H1 (cell line): ENCODE measurements around the gene TSPAN1. TPM values are rescaled to one million over a fixed set of nuclear protein-coding genes. Genes with fewer than 3 reads are reported as not detected.

Source experiments
- BCL11A ChIP-seq, 2 experiments: IDR thresholded peaks; one replicate each; pipeline ENCODE4 v1.6.1; 2011; ENCODE audit warnings: low read depth in 2 of 2, low read length in 2 of 2, mild to moderate bottlenecking in 2 of 2
- BRCA1 ChIP-seq: IDR thresholded peaks from 2 replicates; pipeline ENCODE4 v1.6.1; 2012; ENCODE audit warnings: low read depth, low read length, improper control_type of control experiment
- CREB1 ChIP-seq: IDR thresholded peaks from 2 replicates; pipeline ENCODE4 v1.6.1; 2012; ENCODE audit warnings: inconsistent platforms
- CTBP2 ChIP-seq: IDR thresholded peaks from 2 replicates; pipeline ENCODE4 v1.7.0; 2011; ENCODE audit warnings: borderline replicate concordance, mild to moderate bottlenecking, moderate library complexity, mixed read lengths, low read length; ENCODE audit not compliant: insufficient read depth, insufficient read length
- GABPA ChIP-seq: IDR thresholded peaks from 2 replicates; pipeline ENCODE4 v1.6.1; 2011; ENCODE audit warnings: mild to moderate bottlenecking, low read length, moderate library complexity, borderline replicate concordance; ENCODE audit not compliant: insufficient read depth
- HDAC2 ChIP-seq, 2 experiments: fragments of 300-600 bp in 1 of 2; sonication (generic) in 1 of 2; IDR thresholded peaks; 2 replicates each; pipeline ENCODE4 v1.6.1; 2011 to 2012; ENCODE audit warnings: low read depth in 2 of 2, low read length in 2 of 2, mild to moderate bottlenecking in 2 of 2, moderate library complexity in 2 of 2, borderline replicate concordance in 1 of 2, inconsistent platforms in 1 of 2
- JUN ChIP-seq: IDR thresholded peaks from 2 replicates; pipeline ENCODE4 v1.6.1; 2011; ENCODE audit warnings: low read depth, mild to moderate bottlenecking, improper control_type of control experiment, low read length
- KDM1A ChIP-seq: fragments of 200-600, 300-600 bp; sonication (generic); IDR thresholded peaks from 2 replicates; pipeline ENCODE4 v1.7.1; 2016; ENCODE audit warnings: mild to moderate bottlenecking, low read length, borderline replicate concordance
- KDM5A ChIP-seq: fragments of 200-600 bp; IDR thresholded peaks from 2 replicates; pipeline ENCODE4 v1.7.1; 2012; ENCODE audit warnings: mild to moderate bottlenecking, low read length, inconsistent platforms, mixed read lengths
- MAFK ChIP-seq: IDR thresholded peaks from 2 replicates; pipeline ENCODE4 v1.6.1; 2012; ENCODE audit warnings: low read depth, mild to moderate bottlenecking, improper control_type of control experiment, low read length
- NANOG ChIP-seq: IDR thresholded peaks from 2 replicates; pipeline ENCODE4 v1.6.1; 2011; ENCODE audit warnings: low read length, low read depth, mild to moderate bottlenecking, inconsistent platforms; ENCODE audit not compliant: insufficient read depth, poor library complexity, severe bottlenecking
- POLR2A ChIP-seq, 2 experiments: IDR thresholded peaks; 1 replicate in 1 of 2; 2 replicates in 1 of 2; pipeline ENCODE4 v1.6.1; 2011; ENCODE audit warnings: low read depth in 2 of 2, low read length in 2 of 2, mild to moderate bottlenecking in 2 of 2; ENCODE audit errors: control extremely low read depth in 1 of 2
- POLR2AphosphoS5 ChIP-seq: IDR thresholded peaks from 2 replicates; pipeline ENCODE4 v1.6.1; 2011; ENCODE audit warnings: low read depth, low read length
- SAP30 ChIP-seq: fragments of 300-600 bp; sonication (generic); IDR thresholded peaks from 2 replicates; pipeline ENCODE4 v1.7.1; 2012; ENCODE audit warnings: low read length, moderate library complexity, mild to moderate bottlenecking, inconsistent platforms; ENCODE audit not compliant: insufficient read depth, insufficient replicate concordance
- SIX5 ChIP-seq: IDR thresholded peaks from 2 replicates; pipeline ENCODE4 v1.6.1; 2011; ENCODE audit warnings: mild to moderate bottlenecking, low read depth, low read length
- SP2 ChIP-seq: IDR thresholded peaks from 2 replicates; pipeline ENCODE4 v1.6.1; 2012; ENCODE audit warnings: mild to moderate bottlenecking, low read length, inconsistent platforms
- SRF ChIP-seq: IDR thresholded peaks from 2 replicates; pipeline ENCODE4 v1.6.1; 2011; ENCODE audit warnings: mild to moderate bottlenecking, low read depth, low read length, moderate library complexity
- SUZ12 ChIP-seq: fragments of 200-600 bp; sonication (generic); IDR thresholded peaks from 2 replicates; pipeline ENCODE4 v1.6.1; 2012; ENCODE audit warnings: mild to moderate bottlenecking, inconsistent platforms, low read length, moderate library complexity, mixed read lengths
- TAF7 ChIP-seq: optimal IDR thresholded peaks from 2 replicates; pipeline ENCODE3; 2011; ENCODE audit warnings: low read depth, mild to moderate bottlenecking, inconsistent platforms, low read length, moderate library complexity, borderline replicate concordance
- TCF12 ChIP-seq: IDR thresholded peaks from 2 replicates; pipeline ENCODE4 v1.6.1; 2011; ENCODE audit warnings: low read depth, mild to moderate bottlenecking, low read length
- polyA plus RNA-seq, 7 experiments: library from polyadenylated mRNA; depleted of rRNA in 3 of 7; stranded (reverse) in 5 of 7; unstranded in 2 of 7; fragments of >200 nt in 5 of 7; fragments of 200-250 nt in 2 of 7; gene quantifications; 1 replicate in 5 of 7; 2 replicates in 1 of 7; 4 replicates in 1 of 7; pipeline versions ENCODE4 v1.2.1 to v1.2.3, GENCODE V29; 2011 to 2013; ENCODE audit warnings: missing spikeins in 2 of 7, mixed read lengths in 2 of 7
- total RNA-seq: library from RNA; stranded (reverse); fragmentation: NEBNext Ultra II Directional; extraction: Animal tissue kit (Norgen Biotek cat#: 25700); gene quantifications from 2 replicates; pipeline ENCODE4 v1.2.1, GENCODE V29; 2021
- TF ChIP-seq, protein P1 (sequence below), 3 experiments: IDR thresholded peaks; 1 replicate in 2 of 3; 2 replicates in 1 of 3; pipeline versions ENCODE4 v1.5.1 to v1.6.1; 2011; ENCODE audit warnings: low read length in 3 of 3, mild to moderate bottlenecking in 3 of 3, inconsistent platforms in 2 of 3, low read depth in 1 of 3, moderate library complexity in 1 of 3; ENCODE audit not compliant: insufficient read depth in 1 of 3; ENCODE audit errors: control extremely low read depth in 1 of 3
- TF ChIP-seq, protein P2 (sequence below): IDR thresholded peaks from 2 replicates; pipeline ENCODE4 v1.6.1; 2012; ENCODE audit warnings: inconsistent platforms

TSPAN1 gene
- total and polyA plus RNA-seq, 2 of the 8 experiments (the other 6 are each of a cell fraction or from before 2014, with no cell fraction given): 0.05 TPM; not detected in 1

DNA sequence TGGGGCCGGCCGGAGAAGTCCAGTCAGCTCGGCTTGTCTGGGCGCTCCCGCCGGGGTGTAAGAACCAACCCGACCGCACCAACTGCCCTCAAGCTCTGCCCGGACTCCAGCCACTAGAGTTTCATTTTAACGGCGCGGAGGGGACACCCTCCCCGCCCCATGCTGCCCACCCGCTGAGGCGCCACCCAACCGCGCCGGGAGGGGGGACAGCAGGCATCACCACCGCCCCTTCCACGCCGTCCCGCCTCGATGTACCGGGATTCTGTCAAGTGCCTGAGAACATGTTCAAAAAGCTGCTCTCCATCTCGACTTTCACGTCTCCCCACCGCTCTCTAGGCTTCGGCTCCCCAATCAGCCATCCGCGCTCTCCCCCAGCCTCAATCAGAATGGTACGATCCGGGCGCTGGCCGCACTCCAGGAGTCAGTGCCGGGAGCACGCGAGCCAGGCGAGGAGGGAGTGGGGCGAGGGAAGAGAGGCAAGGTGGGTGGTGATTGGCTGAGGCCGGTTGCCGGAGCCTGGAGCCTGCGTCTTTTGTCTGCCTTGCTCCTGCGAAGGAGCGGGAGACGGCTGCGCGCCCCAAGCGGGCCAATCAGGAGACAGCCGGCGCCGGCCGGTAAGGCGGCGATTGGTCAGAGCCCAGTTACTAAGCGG lies 42.2 kb upstream of the TSPAN1 start, which contains the start of gene PIK3R3 (continued):
- TF ChIP-seq JUN (no peak), SP2 (no peak), BCL11A (IDR thresholded peaks at IDR 0.05; ENCODE audit: low read depth in 2 of 2, low read length in 2 of 2) (no peak), TCF12 (no peak), SAP30 (no peak), GABPA (no peak; the same call in 1 of the 2 replicates), POLR2AphosphoS5 (peak; percentile 45), SUZ12 (no peak), NANOG (no peak), CTBP2 (peak; percentile 20), TAF7 (peak; percentile 92), POLR2A (IDR thresholded peaks at IDR 0.05; ENCODE audit: control extremely low read depth in 1 of 2, low read depth in 2 of 2, low read length in 2 of 2) (peak; percentile 86 to 97), CREB1 (peak; percentile 57; the same call in 1 of the 2 replicates), MAFK (no peak), SRF (no peak), BRCA1 (0 out of 2 replicates have a peak, but pooled peaks have one; percentile 46), SIX5 (peak; percentile 52), KDM5A (no peak), KDM1A (no peak), HDAC2 (IDR thresholded peaks at IDR 0.05; ENCODE audit: borderline replicate concordance in 1 of 2, low read depth in 2 of 2, low read length in 2 of 2) (peak; percentile 18 to 86; a peak in 2 of 4 replicates)
- TF ChIP-seq, protein P1, sequence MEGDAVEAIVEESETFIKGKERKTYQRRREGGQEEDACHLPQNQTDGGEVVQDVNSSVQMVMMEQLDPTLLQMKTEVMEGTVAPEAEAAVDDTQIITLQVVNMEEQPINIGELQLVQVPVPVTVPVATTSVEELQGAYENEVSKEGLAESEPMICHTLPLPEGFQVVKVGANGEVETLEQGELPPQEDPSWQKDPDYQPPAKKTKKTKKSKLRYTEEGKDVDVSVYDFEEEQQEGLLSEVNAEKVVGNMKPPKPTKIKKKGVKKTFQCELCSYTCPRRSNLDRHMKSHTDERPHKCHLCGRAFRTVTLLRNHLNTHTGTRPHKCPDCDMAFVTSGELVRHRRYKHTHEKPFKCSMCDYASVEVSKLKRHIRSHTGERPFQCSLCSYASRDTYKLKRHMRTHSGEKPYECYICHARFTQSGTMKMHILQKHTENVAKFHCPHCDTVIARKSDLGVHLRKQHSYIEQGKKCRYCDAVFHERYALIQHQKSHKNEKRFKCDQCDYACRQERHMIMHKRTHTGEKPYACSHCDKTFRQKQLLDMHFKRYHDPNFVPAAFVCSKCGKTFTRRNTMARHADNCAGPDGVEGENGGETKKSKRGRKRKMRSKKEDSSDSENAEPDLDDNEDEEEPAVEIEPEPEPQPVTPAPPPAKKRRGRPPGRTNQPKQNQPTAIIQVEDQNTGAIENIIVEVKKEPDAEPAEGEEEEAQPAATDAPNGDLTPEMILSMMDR (IDR thresholded peaks at IDR 0.05; ENCODE audit: control extremely low read depth in 1 of 3, insufficient read depth in 1 of 3, low read depth in 1 of 3, low read length in 3 of 3): no peak
- TF ChIP-seq, protein P2, sequence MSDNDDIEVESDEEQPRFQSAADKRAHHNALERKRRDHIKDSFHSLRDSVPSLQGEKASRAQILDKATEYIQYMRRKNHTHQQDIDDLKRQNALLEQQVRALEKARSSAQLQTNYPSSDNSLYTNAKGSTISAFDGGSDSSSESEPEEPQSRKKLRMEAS: peak; percentile 99
